GM15510 (cell line): ENCODE measurements around the gene RGS6.

Experiments
- POLR2A ChIP-seq: IDR thresholded peaks from 3 replicates; pipeline ENCODE4 v1.6.1; 2011; ENCODE audit warnings: borderline replicate concordance; ENCODE audit not compliant: insufficient read length; ENCODE audit errors: extremely low read depth

RGS6 gene

GRCh38 chr14:72552236-72552635 is 620.0 kb downstream of the RGS6 start:
- no peak for TF ChIP-seq POLR2A

- TF ChIP-seq POLR2A: no peak
These were observed 620.9 kb downstream of the RGS6 start for GRCh38 chr14:72553161-72553560.

GRCh38 chr14:72553656-72554055 is 621.4 kb downstream of the RGS6 start:
- no peak for TF ChIP-seq POLR2A

GRCh38 chr14:72554401-72554800 is 622.2 kb downstream of the RGS6 start:
- TF ChIP-seq POLR2A: no peak

GRCh38 chr14:72554994-72555608 is 622.9 kb downstream of the RGS6 start:
- TF ChIP-seq POLR2A: no peak

- no peak for TF ChIP-seq POLR2A
These were observed 623.4 kb downstream of the RGS6 start for GRCh38 chr14:72555609-72556000.

- no peak for TF ChIP-seq POLR2A
These were observed 625.4 kb downstream of the RGS6 start for GRCh38 chr14:72557671-72558070.

- no peak for TF ChIP-seq POLR2A
These were observed 626.5 kb downstream of the RGS6 start for GRCh38 chr14:72558721-72559120.

- no peak for TF ChIP-seq POLR2A
These were observed 627.0 kb downstream of the RGS6 start for GRCh38 chr14:72559202-72559601.

GRCh38 chr14:72559669-72560255 is 627.5 kb downstream of the RGS6 start:
- no peak for TF ChIP-seq POLR2A

GRCh38 chr14:72560331-72560730 is 628.1 kb downstream of the RGS6 start:
- no peak for TF ChIP-seq POLR2A

GRCh38 chr14:72560889-72561493 is 628.8 kb downstream of the RGS6 start:
- TF ChIP-seq POLR2A: no peak

- no peak for TF ChIP-seq POLR2A
These were observed 630.1 kb downstream of the RGS6 start for GRCh38 chr14:72562300-72562699.

GRCh38 chr14:72563676-72564075 is 631.4 kb downstream of the RGS6 start:
- no peak for TF ChIP-seq POLR2A

GRCh38 chr14:72565149-72565559 is 632.9 kb downstream of the RGS6 start:
- no peak for TF ChIP-seq POLR2A

- TF ChIP-seq POLR2A: no peak
These were observed 633.7 kb downstream of the RGS6 start for GRCh38 chr14:72565917-72566316.
